Ramos (cell line): ENCODE measurements around the gene PLEKHD1.

Experiments
- in situ Hi-C: fragments of 300-500 bp; cut with MboI; formaldehyde crosslinking; loops from one replicate; pipeline ENCODE4 v1.14.3; 2022; ENCODE audit warnings: low sequenced_read_pairs; ENCODE audit not compliant: unreplicated experiment

Gene PLEKHD1

GRCh38 chr14:69478055-69478454 lies 6.5 kb upstream of the PLEKHD1 start:
- in situ Hi-C loops: loop anchor here (5.0 to 25.0 kb wide), 2 partner anchors 226 to 566 kb away; no protein-coding TSS in a partner anchor

- in situ Hi-C loops: loop anchor here (5.0 to 25.0 kb wide), 2 partner anchors 227 to 567 kb away; no protein-coding TSS in a partner anchor
Measured at GRCh38 chr14:69479696-69480095, 4.8 kb upstream of the PLEKHD1 start.

GRCh38 chr14:69480136-69480535 lies 4.4 kb upstream of the PLEKHD1 start:
- in situ Hi-C loops: loop anchor here (25.0 kb wide), 1 partner anchor 568 kb away; no protein-coding TSS in a partner anchor

GRCh38 chr14:69481815-69482568 lies 2.5 kb upstream of the PLEKHD1 start:
- in situ Hi-C loops: loop anchor here (25.0 kb wide), 1 partner anchor 570 kb away; no protein-coding TSS in a partner anchor

- in situ Hi-C loops: loop anchor here (25.0 kb wide), 1 partner anchor 572 kb away; no protein-coding TSS in a partner anchor
Measured at GRCh38 chr14:69483765-69484443, 624 bp upstream of the PLEKHD1 start.

GRCh38 chr14:69485315-69485660 lies 760 bp downstream of the PLEKHD1 start:
- in situ Hi-C loops: loop anchor here (25.0 kb wide), 1 partner anchor 573 kb away; no protein-coding TSS in a partner anchor

- in situ Hi-C loops: loop anchor here (25.0 kb wide), 1 partner anchor 573 kb away; no protein-coding TSS in a partner anchor
Measured at GRCh38 chr14:69485701-69486100, 1.2 kb downstream of the PLEKHD1 start.

GRCh38 chr14:69487226-69487625 lies 2.7 kb downstream of the PLEKHD1 start:
- in situ Hi-C loops: loop anchor here (25.0 kb wide), 1 partner anchor 575 kb away; no protein-coding TSS in a partner anchor

- in situ Hi-C loops: loop anchor here (25.0 kb wide), 1 partner anchor 575 kb away; no protein-coding TSS in a partner anchor
Measured at GRCh38 chr14:69487771-69488170, 3.2 kb downstream of the PLEKHD1 start.

GRCh38 chr14:69489495-69489894 lies 5.0 kb downstream of the PLEKHD1 start:
- in situ Hi-C loops: loop anchor here (25.0 kb wide), 1 partner anchor 577 kb away; no protein-coding TSS in a partner anchor

- in situ Hi-C loops: loop anchor here (25.0 kb wide), 1 partner anchor 578 kb away; no protein-coding TSS in a partner anchor
Measured at GRCh38 chr14:69490219-69490918, 5.8 kb downstream of the PLEKHD1 start.

GRCh38 chr14:69491193-69491592 lies 6.7 kb downstream of the PLEKHD1 start:
- in situ Hi-C loops: loop anchor here (25.0 kb wide), 1 partner anchor 579 kb away; no protein-coding TSS in a partner anchor

- in situ Hi-C loops: loop anchor here (25.0 kb wide), 1 partner anchor 581 kb away; no protein-coding TSS in a partner anchor
Measured at GRCh38 chr14:69493038-69493437, 8.5 kb downstream of the PLEKHD1 start.

- in situ Hi-C loops: loop anchor here (25.0 kb wide), 1 partner anchor 581 kb away; no protein-coding TSS in a partner anchor
Measured at GRCh38 chr14:69493791-69494190, 9.3 kb downstream of the PLEKHD1 start.

GRCh38 chr14:69495341-69495921 lies 10.9 kb downstream of the PLEKHD1 start:
- in situ Hi-C loops: loop anchor here (25.0 kb wide), 1 partner anchor 583 kb away; no protein-coding TSS in a partner anchor

- in situ Hi-C loops: loop anchor here (25.0 kb wide), 1 partner anchor 586 kb away; no protein-coding TSS in a partner anchor
Measured at GRCh38 chr14:69497866-69498265, 13.3 kb downstream of the PLEKHD1 start.

- in situ Hi-C loops: loop anchor here (25.0 kb wide), 1 partner anchor 586 kb away; no protein-coding TSS in a partner anchor
Measured at GRCh38 chr14:69498286-69498685, 13.8 kb downstream of the PLEKHD1 start.

GRCh38 chr14:69499436-69499835 lies 14.9 kb downstream of the PLEKHD1 start:
- in situ Hi-C loops: loop anchor here (25.0 kb wide), 1 partner anchor 587 kb away; no protein-coding TSS in a partner anchor

GRCh38 chr14:69500096-69500495 lies 15.6 kb downstream of the PLEKHD1 start:
- in situ Hi-C loops: no loop called here
